Activated CD8-positive, alpha-beta memory T cell treated with anti-CD3 and anti-CD28 coated beads, Interleukin-2, amount 10 ng/mL, durations not matched to agents 7 days and 5 days (primary cell): Measurements from ENCODE around the gene CFAP44. TPM values are rescaled to one million over a fixed set of nuclear protein-coding genes. Genes with fewer than 3 reads are reported as not detected.

Source experiments
- ATAC-seq: fragments of 150-1000 bp; cut with Tn5 transposase; one replicate; pipeline ENCODE4 v1.10.0; 2021; ENCODE audit warnings: moderate library complexity
- CTCF ChIA-PET: fragments of 350-600 bp; sonication (Branson Sonifier 250); formaldehyde crosslinking; loops from one replicate; lab custom pipeline; 2021; ENCODE audit warnings: antibody characterized with exemption; lab: Charles Lee
- DNase-seq: peaks from one replicate; pipeline ENCODE4 v3.0.0-alpha.2; 2020
- H3K27ac Mint-ChIP-seq: one replicate; pipeline ENCODE4 v1.8.0; 2021; ENCODE audit warnings: mild to moderate bottlenecking, mixed read lengths
- H3K27me3 Mint-ChIP-seq: one replicate; pipeline ENCODE4 v1.8.0; 2021; ENCODE audit warnings: mixed read lengths
- H3K36me3 Mint-ChIP-seq: one replicate; pipeline ENCODE4 v1.8.0; 2021; ENCODE audit warnings: mild to moderate bottlenecking, mixed read lengths
- H3K4me1 Mint-ChIP-seq: one replicate; pipeline ENCODE4 v1.8.0; 2021; ENCODE audit warnings: mixed read lengths
- H3K4me3 Mint-ChIP-seq: one replicate; pipeline ENCODE4 v1.8.0; 2021; ENCODE audit warnings: mild to moderate bottlenecking, moderate library complexity, mixed read lengths
- H3K9me3 Mint-ChIP-seq: one replicate; pipeline ENCODE4 v1.8.0; 2022; ENCODE audit warnings: low read depth, mixed read lengths
- microRNA-seq: library from miRNA; unstranded; fragments of <30 nt; microRNA quantifications from one replicate; pipeline ENCODE4 v1.2.0, GENCODE V29; 2022
- total RNA-seq, 2 experiments: library from RNA; stranded (reverse); gene quantifications; one replicate each; pipeline ENCODE4 v1.2.3, GENCODE V29; 2021

The CFAP44 gene
- total RNA-seq, 2 experiments from 2014 or later, result 3.4 TPM

DNA sequence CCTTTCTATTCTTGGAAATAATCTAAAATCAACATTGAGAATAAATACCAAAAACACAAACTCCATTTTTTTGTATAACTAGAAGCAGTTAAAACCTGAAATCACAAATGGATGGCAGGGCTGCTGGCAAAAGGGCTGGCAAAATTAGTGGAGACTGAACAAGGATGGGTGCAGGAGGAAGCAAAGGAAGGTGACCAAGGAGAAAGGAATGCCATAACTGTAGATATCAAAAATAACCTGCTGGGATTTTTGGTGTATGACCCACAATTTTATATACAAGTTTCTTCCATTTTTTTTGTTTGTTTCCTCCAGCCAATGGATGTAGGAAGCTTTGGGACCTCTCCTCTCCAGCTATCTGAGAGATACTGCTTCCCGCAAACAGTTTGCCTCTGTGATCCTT, 12.7 kb downstream of the CFAP44 start:
- Mint-ChIP-seq H3K4me1 (no peaks in the 10 kb centered on the region), H3K36me3 (peaks cover 40% of the 10 kb centered on the region), H3K4me3 (no peak overlapping the region), H3K27me3 (no peaks in the 10 kb centered on the region), H3K27ac (no peak overlapping the region), H3K9me3 (peaks cover 19% of the 10 kb centered on the region)
- CTCF ChIA-PET, result interaction anchor here (1.1 kb wide), 1 partner anchor 24 kb away, joined by 3 read pairs; no protein-coding TSS in a partner anchor
- ATAC-seq, result no peak
- no peak for DNase-seq

DNA sequence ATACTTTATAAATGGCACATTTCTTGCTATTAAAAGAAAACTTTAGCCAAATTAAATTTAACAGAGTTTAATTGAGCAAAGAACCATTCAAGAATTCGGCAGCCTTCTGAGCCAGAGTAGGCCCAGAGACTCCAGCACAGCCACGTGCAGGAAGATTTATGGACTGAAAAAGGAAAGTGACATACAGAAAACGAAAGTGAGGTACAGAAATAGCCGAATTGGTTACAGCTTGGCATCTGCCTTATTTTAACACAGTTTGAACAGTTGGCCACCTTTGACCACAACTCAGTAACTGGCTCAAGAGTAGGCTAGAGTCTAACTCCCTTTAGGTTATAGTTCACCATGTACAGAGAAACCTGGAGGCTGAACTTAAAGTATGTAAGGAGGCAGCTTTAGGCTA, 17.6 kb downstream of the CFAP44 start:
- CTCF ChIA-PET, result no interaction called here
- Mint-ChIP-seq H3K36me3 (peaks cover 48% of the 10 kb centered on the region), H3K27me3 (no peaks in the 10 kb centered on the region), H3K9me3 (peaks cover 19% of the 10 kb centered on the region), H3K4me3 (no peak overlapping the region), H3K4me1 (no peaks in the 10 kb centered on the region), H3K27ac (no peak overlapping the region)
- DNase-seq (no peak), ATAC-seq (no peak)

DNA sequence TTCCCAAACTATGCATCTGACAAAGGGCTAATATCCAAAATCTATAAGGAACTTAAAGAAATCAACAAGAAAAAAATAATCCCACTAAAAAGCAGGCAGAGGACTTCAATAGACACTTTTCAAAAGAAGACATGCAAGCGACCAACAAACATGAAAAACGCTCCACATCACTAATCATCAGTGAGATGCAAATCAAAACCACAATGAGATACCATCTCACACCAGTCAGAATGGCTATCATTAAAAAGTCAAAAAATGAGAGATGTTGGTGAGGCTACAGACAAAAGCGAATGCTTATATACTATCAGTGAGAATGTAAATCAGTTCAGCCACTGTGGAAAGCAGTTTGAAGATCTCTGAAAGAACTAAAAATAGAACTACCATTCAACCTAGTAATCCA, 20.2 kb downstream of the CFAP44 start:
- no peaks in the 10 kb centered on the region for H3K27me3 Mint-ChIP-seq
- peaks cover 7% of the 10 kb centered on the region for H3K9me3 Mint-ChIP-seq
- CTCF ChIA-PET, result no interaction called here

DNA sequence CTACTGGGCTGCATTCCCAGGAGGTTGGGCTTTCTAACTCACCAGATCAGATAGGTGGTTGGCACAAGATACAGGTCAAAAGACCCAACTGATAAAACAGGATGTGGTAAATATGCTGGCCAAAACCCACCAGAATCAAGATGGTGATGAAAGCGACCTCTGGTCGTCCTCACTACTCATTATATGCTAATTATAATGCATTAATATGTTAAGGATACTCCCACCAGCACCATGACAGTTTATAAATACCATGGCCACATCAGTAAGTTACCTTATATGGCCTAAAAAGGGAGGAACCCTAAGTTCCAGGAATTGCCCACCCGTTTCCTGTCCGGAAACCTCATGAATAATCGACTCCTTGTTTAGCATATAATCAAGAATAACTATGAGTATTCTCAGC, 31.6 kb downstream of the CFAP44 start:
- ATAC-seq, result no peak
- H3K4me1 Mint-ChIP-seq, result peaks cover 4% of the 10 kb centered on the region
- peaks cover 4% of the 10 kb centered on the region for H3K9me3 Mint-ChIP-seq
- no peaks in the 10 kb centered on the region for H3K27me3 Mint-ChIP-seq
- peaks cover 10% of the 10 kb centered on the region for H3K36me3 Mint-ChIP-seq
- no peak for DNase-seq
- H3K27ac Mint-ChIP-seq, result no peak overlapping the region
- H3K4me3 Mint-ChIP-seq, result no peak overlapping the region
- CTCF ChIA-PET, result no interaction called here

More for the DNA sequence above, 20.2 kb downstream of the CFAP44 start:
- DNase-seq, result no peak
- Mint-ChIP-seq H3K27ac (no peak overlapping the region), H3K36me3 (peaks cover 38% of the 10 kb centered on the region), H3K4me1 (no peaks in the 10 kb centered on the region), H3K4me3 (no peak overlapping the region)
- no peak for ATAC-seq

DNA sequence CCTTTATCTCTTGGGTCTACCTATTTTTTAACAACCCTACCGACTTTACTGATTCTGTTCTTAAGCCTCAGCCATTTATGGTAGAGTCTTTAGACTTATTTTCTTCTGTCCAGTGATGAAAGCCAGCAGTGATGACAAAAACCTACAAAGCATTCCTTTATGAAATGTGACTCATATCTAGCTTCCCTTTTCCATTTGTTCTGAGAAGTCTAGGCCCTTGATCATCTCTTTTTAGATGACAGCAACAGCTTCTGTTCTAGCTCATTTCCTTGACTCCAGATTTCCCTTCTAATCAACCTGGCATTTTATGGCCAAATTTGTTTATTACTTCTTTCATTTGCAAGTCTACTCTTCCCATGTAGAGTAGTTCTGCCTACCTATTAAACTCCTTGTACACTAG, 36.1 kb downstream of the CFAP44 start:
- Mint-ChIP-seq H3K4me3 (no peak overlapping the region), H3K4me1 (peaks cover 4% of the 10 kb centered on the region), H3K36me3 (peaks cover 19% of the 10 kb centered on the region), H3K27me3 (no peaks in the 10 kb centered on the region), H3K9me3 (no peaks in the 10 kb centered on the region), H3K27ac (no peak overlapping the region)
- no peak for DNase-seq
- no peak for ATAC-seq
- CTCF ChIA-PET, result interaction anchor here (1.0 kb wide), 1 partner anchor 23 kb away, joined by 3 read pairs; no protein-coding TSS in a partner anchor

DNA sequence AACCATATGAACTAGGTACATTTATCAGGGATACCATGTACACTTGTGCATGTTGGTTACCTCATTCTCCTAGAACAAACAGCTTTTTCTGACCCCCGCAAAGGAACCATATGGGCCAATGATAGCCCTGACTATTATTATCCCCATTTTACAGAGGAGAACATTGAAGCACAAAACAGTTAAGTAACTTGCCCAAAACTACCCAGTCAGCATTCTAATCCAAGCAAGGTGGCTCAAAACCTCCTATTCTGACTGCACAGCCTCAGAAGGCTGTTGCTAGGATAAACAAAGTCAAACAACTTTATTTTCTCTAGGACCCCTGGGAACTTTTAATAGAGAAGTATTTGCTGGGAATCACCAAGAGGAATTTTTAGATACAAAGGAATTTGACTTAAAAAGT, 36.7 kb downstream of the CFAP44 start:
- Mint-ChIP-seq H3K4me1 (peaks cover 4% of the 10 kb centered on the region), H3K27me3 (no peaks in the 10 kb centered on the region), H3K4me3 (no peak overlapping the region), H3K27ac (no peak overlapping the region), H3K36me3 (peaks cover 19% of the 10 kb centered on the region), H3K9me3 (no peaks in the 10 kb centered on the region)
- CTCF ChIA-PET, result interaction anchor here (1.0 kb wide), 1 partner anchor 24 kb away, joined by 3 read pairs; no protein-coding TSS in a partner anchor
- no peak for ATAC-seq
- no peak for DNase-seq

Small RNAs within 50 kb of the gene (microRNA-seq; reads per million reads assigned to microRNA genes)
- gene MIR8076, result not detected

Other genes with a start within 250 kb of the CFAP44 start
- not detected for gene BOC, start 229.9 kb downstream of the CFAP44 start, total RNA-seq
- gene SPICE1, start 73.7 kb upstream of the CFAP44 start, total RNA-seq, result 10 to 100 TPM; 18.9 TPM
- 10 to 100 TPM; 31.6 to 51.9 TPM for gene SIDT1, start 91.1 kb upstream of the CFAP44 start, total RNA-seq